ENCODE results near the gene NOTCH1. TPM values are rescaled to one million over a fixed set of nuclear protein-coding genes. Genes with fewer than 3 reads are reported as not detected.
"Not testable (repeated sequence)": the region's sequence is repeated elsewhere in the genome, so short reads cannot be mapped to it uniquely, and the experiment has no call there.

Gene NOTCH1
- total and polyA plus RNA-seq, 8 donors, result 1.4 to 338 (median 19.1) TPM

DNA sequence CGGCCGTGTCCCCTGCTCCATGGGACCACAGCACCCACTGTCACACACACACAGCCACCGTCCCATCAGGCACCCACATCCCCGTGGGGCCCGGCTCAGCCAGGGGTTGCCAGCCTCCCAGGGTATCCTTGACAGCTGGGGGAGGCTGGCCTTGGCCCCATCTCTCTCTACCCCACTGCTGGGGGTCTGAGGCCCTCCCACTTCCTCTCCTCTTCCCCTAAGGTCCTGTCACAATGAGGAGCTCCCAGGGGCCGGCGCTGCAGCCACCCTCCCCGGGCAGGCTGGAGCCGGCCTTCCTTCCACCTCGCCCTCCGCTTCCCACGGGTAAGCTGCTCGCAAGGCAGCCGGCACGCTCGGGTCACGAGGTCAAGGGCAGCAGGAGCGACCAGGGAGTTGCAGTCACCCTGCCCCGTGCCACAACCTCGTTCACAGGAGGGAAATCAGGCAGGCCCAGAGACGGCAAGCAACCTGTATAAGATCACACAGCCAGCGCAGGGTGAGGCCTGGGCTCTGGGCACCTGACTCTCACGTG, 38.6 kb upstream of the NOTCH1 start:
- H3K27ac ChIP-seq, result no peak overlapping the region
- WGBS, 5 donors, result 64 to 75% (median 71%) methylated on average over 9 to 23 of the region's 23 CpGs
- H3K4me3 ChIP-seq, result no peak overlapping the region
- TF ChIP-seq POLR2A (IDR thresholded peaks at IDR 0.05), result no peak
- TF ChIP-seq, protein P1, sequence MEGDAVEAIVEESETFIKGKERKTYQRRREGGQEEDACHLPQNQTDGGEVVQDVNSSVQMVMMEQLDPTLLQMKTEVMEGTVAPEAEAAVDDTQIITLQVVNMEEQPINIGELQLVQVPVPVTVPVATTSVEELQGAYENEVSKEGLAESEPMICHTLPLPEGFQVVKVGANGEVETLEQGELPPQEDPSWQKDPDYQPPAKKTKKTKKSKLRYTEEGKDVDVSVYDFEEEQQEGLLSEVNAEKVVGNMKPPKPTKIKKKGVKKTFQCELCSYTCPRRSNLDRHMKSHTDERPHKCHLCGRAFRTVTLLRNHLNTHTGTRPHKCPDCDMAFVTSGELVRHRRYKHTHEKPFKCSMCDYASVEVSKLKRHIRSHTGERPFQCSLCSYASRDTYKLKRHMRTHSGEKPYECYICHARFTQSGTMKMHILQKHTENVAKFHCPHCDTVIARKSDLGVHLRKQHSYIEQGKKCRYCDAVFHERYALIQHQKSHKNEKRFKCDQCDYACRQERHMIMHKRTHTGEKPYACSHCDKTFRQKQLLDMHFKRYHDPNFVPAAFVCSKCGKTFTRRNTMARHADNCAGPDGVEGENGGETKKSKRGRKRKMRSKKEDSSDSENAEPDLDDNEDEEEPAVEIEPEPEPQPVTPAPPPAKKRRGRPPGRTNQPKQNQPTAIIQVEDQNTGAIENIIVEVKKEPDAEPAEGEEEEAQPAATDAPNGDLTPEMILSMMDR (IDR thresholded peaks at IDR 0.05), result no peak
- no peaks in the 10 kb centered on the region for H3K36me3 ChIP-seq
- peaks cover 16 to 43% (median 35%) of the 10 kb centered on the region in 4 donors for H3K4me1 ChIP-seq
- peaks cover 0 to 13% (median 13%) of the 10 kb centered on the region in 3 donors for H3K27me3 ChIP-seq
- H3K9me3 ChIP-seq, result no peaks in the 10 kb centered on the region
- intact Hi-C loops (cut with DNase I; ENCODE audit: low total_unique reads), result no loop called here
- DNase-seq, result no peak

DNA sequence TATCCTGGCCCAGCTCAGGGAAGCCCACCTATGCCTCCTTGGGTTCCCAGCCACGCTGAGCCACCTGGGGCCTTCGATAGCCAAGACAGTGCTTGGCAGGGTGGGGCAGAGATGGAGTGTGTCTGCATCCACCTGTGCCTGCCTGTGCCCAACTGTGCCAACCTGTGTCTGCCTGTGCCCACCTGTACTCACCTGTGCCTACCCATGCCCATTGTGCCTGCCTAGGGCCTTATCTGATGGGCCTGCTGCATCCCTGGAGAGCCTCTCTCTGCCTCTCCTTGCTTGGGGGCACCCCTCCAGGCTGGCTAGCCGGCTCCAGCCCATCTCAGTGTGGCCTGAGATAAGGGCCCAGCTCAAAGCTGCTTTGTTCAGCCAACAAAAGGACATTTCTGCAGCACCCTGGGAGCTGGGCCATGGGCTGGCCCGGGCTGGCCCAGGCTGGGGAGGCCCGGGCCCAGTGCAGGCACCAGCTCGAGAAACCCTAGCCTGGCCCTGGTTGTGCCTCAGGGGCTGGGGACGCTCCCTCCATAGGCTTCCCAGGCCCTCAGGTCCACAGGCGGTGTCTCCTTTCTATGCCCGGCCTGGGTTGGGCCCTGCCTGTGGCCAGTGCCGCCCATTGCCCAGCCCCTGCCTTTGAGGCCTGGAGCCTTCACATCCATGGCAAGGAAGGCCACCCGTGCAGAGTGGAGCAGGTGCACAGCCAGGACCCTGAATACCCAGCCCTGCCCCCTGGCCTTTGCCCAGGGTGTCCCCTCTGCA, 37.3 kb upstream of the NOTCH1 start:
- TF ChIP-seq, protein P1 (IDR thresholded peaks at IDR 0.05), result no peak
- TF ChIP-seq POLR2A (IDR thresholded peaks at IDR 0.05), result no peak
- TF ChIP-seq EP300 (IDR thresholded peaks at IDR 0.05), result no peak
- TF ChIP-seq POLR2AphosphoS5 (IDR thresholded peaks at IDR 0.05), result no peak
- intact Hi-C loops (cut with DNase I; ENCODE audit: low total_unique reads), result no loop called here
- Histone ChIP-seq H3K36me3 (no peaks in the 10 kb centered on the region), H3K27ac (no peak overlapping the region), H3K9me3 (no peaks in the 10 kb centered on the region), H3K4me3 (no peak overlapping the region), H3K4me1 (peaks cover 13 to 46% (median 32%) of the 10 kb centered on the region in 4 donors), H3K27me3 (peaks cover 0 to 13% (median 13%) of the 10 kb centered on the region in 3 donors)
- WGBS, 5 donors, result 40 to 65% (median 49%) methylated on average over 5 to 11 of the region's 11 CpGs
- no peak for DNase-seq

DNA sequence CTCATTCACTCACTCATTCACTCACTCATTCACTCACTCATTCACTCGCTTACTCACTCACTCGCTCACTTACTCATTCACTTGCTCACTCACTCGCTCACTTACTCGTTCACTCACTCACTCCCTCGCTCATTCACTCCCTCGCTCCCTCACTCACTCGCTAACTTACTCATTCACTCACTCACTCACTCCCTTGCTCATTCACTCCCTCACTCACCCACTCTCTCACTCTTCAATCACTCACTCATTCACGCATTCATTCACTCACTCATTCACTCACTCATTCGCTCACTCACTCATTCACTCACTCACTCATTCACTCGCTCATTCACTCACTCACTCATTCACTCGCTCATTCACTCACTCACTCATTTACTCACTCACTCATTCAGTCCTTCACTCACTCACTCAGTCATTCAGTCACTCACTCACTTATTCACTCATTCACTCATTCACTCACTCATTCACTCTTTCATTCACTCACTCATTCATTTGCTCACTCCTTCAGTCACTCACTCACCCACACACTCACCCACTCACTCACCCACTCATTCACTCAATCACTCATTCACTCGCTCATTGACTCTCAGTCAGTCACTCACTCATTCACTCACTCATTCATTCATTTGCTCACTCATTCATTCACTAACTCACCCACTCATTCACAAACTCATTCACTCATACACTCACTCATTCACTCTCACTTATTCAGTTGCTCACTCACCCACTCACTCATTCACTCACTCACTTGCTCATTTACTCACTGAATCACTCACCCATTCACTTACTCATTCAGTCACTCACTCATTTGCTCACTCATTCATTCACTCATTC, 36.0 kb upstream of the NOTCH1 start:
- 94 to 98% (median 97%) methylated on average over 12 of the region's 12 CpGs for whole genome bisulfite sequencing, 5 donors
- Histone ChIP-seq H3K4me3 (no peak overlapping the region), H3K27me3 (peaks cover 0 to 1% (median under 1%) of the 10 kb centered on the region in 3 donors), H3K9me3 (no peaks in the 10 kb centered on the region), H3K27ac (no peak overlapping the region), H3K36me3 (no peaks in the 10 kb centered on the region), H3K4me1 (peaks cover 0 to 32% (median 19%) of the 10 kb centered on the region in 4 donors)
- TF ChIP-seq, protein P1 (IDR thresholded peaks at IDR 0.05), result no peak
- no peak for TF ChIP-seq POLR2A (IDR thresholded peaks at IDR 0.05)
- TF ChIP-seq POLR2AphosphoS5 (IDR thresholded peaks at IDR 0.05), result no peak
- no peak for TF ChIP-seq EP300 (IDR thresholded peaks at IDR 0.05)
- intact Hi-C loops (cut with DNase I; ENCODE audit: low total_unique reads), result no loop called here
- no peak for DNase-seq

DNA sequence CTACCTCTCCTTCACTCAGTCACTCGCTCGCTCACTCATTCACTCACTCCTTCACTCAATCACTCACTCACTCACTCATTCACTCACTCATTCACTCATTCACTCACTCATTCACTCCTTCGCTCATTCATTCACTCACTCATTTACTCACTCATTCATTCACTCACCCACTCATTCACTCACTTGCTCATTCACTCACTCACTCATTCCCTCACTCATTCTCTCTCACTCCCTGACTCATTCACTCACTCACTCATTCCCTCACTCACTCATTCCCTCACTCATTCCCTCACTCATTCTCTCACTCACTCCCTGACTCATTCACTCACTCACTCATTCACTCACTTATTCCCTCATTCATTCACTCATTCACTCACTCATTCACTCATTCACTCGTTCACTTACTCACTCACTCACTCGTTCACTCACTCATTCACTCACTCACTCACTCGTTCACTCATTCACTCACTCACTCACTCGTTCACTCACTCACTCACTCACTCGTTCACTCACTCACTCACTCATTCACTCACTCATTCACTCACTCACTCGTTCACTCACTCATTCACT, 33.9 kb upstream of the NOTCH1 start:
- H3K4me3 ChIP-seq; H3K9me3 ChIP-seq; H3K27me3 ChIP-seq; intact Hi-C loops (cut with DNase I; ENCODE audit: low total_unique reads); DNase-seq; H3K27ac ChIP-seq; H3K36me3 ChIP-seq: not testable (repeated sequence)
- peaks cover 4 to 25% (median 14%) of the 10 kb centered on the region in 4 donors for H3K4me1 ChIP-seq
- 86 to 92% (median 90%) methylated on average over 7 to 9 of the region's 9 CpGs for WGBS, 5 donors
